ENCODE measurements around the gene SLC37A2.

- TF ChIP-seq, protein P1, sequence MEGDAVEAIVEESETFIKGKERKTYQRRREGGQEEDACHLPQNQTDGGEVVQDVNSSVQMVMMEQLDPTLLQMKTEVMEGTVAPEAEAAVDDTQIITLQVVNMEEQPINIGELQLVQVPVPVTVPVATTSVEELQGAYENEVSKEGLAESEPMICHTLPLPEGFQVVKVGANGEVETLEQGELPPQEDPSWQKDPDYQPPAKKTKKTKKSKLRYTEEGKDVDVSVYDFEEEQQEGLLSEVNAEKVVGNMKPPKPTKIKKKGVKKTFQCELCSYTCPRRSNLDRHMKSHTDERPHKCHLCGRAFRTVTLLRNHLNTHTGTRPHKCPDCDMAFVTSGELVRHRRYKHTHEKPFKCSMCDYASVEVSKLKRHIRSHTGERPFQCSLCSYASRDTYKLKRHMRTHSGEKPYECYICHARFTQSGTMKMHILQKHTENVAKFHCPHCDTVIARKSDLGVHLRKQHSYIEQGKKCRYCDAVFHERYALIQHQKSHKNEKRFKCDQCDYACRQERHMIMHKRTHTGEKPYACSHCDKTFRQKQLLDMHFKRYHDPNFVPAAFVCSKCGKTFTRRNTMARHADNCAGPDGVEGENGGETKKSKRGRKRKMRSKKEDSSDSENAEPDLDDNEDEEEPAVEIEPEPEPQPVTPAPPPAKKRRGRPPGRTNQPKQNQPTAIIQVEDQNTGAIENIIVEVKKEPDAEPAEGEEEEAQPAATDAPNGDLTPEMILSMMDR (IDR thresholded peaks at IDR 0.05; ENCODE audit: poor library complexity), result no peak
- no peak for TF ChIP-seq EZH2 (IDR thresholded peaks at IDR 0.05; ENCODE audit: borderline replicate concordance)
Measured at GRCh38 chr11:125072961-125073590, 10.0 kb downstream of the SLC37A2 start.
